HG02973 (cell line): ENCODE results near the gene YOD1.

Source experiments
- ATAC-seq: cut with Tn5 transposase; IDR thresholded peaks from one replicate; pipeline ENCODE4 v1.9.1; 2021; ENCODE audit warnings: moderate library complexity; ENCODE audit not compliant: unreplicated experiment

Gene YOD1

GRCh38 chr1:207051191-207051943 lies at the start of gene YOD1:
YOD1 (minus strand) TSS chr1:207051208; CDS start chr1:207051030, 178 bp downstream.
- no peak for ATAC-seq

GRCh38 chr1:207097871-207098324 lies 46.9 kb upstream of the YOD1 start:
- peak; percentile 85 for ATAC-seq

GRCh38 chr1:207093944-207094343 lies 42.9 kb upstream of the YOD1 start:
- no peak for ATAC-seq

- ATAC-seq = no peak
Measured at GRCh38 chr1:207091200-207091908, 40.3 kb upstream of the YOD1 start.

GRCh38 chr1:207089627-207090355 lies 38.8 kb upstream of the YOD1 start:
- no peak for ATAC-seq

GRCh38 chr1:207088701-207089626 lies 38.0 kb upstream of the YOD1 start, which contains the start of gene C4BPB:
C4BPB (plus strand) TSS chr1:207088860; CDS start chr1:207089532, 672 bp downstream.
- ATAC-seq = no peak

GRCh38 chr1:207088161-207088560 lies 37.2 kb upstream of the YOD1 start:
- no peak for ATAC-seq

GRCh38 chr1:207085887-207086286 lies 34.9 kb upstream of the YOD1 start:
- ATAC-seq = no peak

- ATAC-seq = no peak
Measured at GRCh38 chr1:207084701-207085180, 33.7 kb upstream of the YOD1 start.

GRCh38 chr1:207084232-207084631 lies 33.2 kb upstream of the YOD1 start:
- ATAC-seq = no peak

- no peak for ATAC-seq
Measured at GRCh38 chr1:207081806-207082205, 30.8 kb upstream of the YOD1 start.

- ATAC-seq = no peak
Measured at GRCh38 chr1:207081088-207081487, 30.1 kb upstream of the YOD1 start.

GRCh38 chr1:207079706-207080241 lies 28.8 kb upstream of the YOD1 start:
- ATAC-seq = no peak

- no peak for ATAC-seq
Measured at GRCh38 chr1:207078578-207079132, 27.6 kb upstream of the YOD1 start.

- ATAC-seq = no peak
Measured at GRCh38 chr1:207077470-207078377, 26.7 kb upstream of the YOD1 start.

GRCh38 chr1:207077012-207077411 lies 26.0 kb upstream of the YOD1 start:
- no peak for ATAC-seq

GRCh38 chr1:207076181-207076955 lies 25.4 kb upstream of the YOD1 start:
- no peak for ATAC-seq
